Measurements from ENCODE around the gene KANSL1.

DNA sequence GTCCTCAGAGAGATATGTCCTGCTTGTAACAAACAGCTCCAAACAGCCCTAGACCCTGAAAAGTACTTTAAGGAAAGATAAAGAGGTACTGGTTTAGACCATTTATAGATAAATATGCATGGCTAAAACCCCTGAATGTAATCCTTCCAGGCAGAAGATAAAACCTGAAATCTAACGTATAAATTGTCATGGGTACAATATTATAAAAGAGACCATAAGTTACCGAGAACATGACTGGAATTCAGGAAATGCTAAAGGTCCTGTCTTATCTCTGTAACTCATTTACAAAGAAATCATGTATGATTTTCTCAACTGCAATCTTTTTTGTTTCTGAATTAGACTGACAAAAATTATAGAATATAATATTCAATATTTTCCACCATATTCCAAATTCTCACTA is 9.2 kb upstream of the KANSL1 start:
- TF ChIP-seq, protein P1, sequence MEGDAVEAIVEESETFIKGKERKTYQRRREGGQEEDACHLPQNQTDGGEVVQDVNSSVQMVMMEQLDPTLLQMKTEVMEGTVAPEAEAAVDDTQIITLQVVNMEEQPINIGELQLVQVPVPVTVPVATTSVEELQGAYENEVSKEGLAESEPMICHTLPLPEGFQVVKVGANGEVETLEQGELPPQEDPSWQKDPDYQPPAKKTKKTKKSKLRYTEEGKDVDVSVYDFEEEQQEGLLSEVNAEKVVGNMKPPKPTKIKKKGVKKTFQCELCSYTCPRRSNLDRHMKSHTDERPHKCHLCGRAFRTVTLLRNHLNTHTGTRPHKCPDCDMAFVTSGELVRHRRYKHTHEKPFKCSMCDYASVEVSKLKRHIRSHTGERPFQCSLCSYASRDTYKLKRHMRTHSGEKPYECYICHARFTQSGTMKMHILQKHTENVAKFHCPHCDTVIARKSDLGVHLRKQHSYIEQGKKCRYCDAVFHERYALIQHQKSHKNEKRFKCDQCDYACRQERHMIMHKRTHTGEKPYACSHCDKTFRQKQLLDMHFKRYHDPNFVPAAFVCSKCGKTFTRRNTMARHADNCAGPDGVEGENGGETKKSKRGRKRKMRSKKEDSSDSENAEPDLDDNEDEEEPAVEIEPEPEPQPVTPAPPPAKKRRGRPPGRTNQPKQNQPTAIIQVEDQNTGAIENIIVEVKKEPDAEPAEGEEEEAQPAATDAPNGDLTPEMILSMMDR (IDR thresholded peaks at IDR 0.05) = no peak
- TF ChIP-seq EP300 (IDR thresholded peaks at IDR 0.05; ENCODE audit: low read depth) = no peak

Measured in transverse colon (tissue), 3 donors.